Stimulated activated CD4-positive, alpha-beta T cell treated with anti-CD3 and anti-CD28 coated beads, Interleukin-4, amount 100 ng/mL, for 1 hour (primary cell): ENCODE measurements around the gene TEX26.

Experiments
- DNase-seq: peaks from one replicate; pipeline ENCODE4 v3.0.0-alpha.2; 2020

Gene TEX26

GRCh38 chr13:30982506-30982905 is 50.0 kb downstream of the TEX26 start:
- no peak for DNase-seq

- no peak for DNase-seq
These were observed 50.5 kb downstream of the TEX26 start for GRCh38 chr13:30982906-30983305.

- no peak for DNase-seq
These were observed 51.0 kb downstream of the TEX26 start for GRCh38 chr13:30983431-30983830.

- no peak for DNase-seq
These were observed 52.2 kb downstream of the TEX26 start for GRCh38 chr13:30984620-30985019.

GRCh38 chr13:30985637-30986205 is 53.3 kb downstream of the TEX26 start:
- DNase-seq = no peak

- no peak for DNase-seq
These were observed 58.7 kb downstream of the TEX26 start for GRCh38 chr13:30991184-30991583.

GRCh38 chr13:30991922-30992321 is 59.5 kb downstream of the TEX26 start:
- DNase-seq = no peak

GRCh38 chr13:30995331-30995730 is 62.9 kb downstream of the TEX26 start:
- DNase-seq = no peak

- no peak for DNase-seq
These were observed 65.2 kb downstream of the TEX26 start for GRCh38 chr13:30997697-30998096.

- DNase-seq = no peak
These were observed 66.0 kb downstream of the TEX26 start for GRCh38 chr13:30998136-30999088.

- DNase-seq = no peak
These were observed 68.4 kb downstream of the TEX26 start for GRCh38 chr13:31000889-31001288.

- DNase-seq = no peak
These were observed 69.2 kb downstream of the TEX26 start for GRCh38 chr13:31001647-31002046.

GRCh38 chr13:31005066-31005465 is 72.6 kb downstream of the TEX26 start:
- no peak for DNase-seq

- DNase-seq = no peak
These were observed 75.0 kb downstream of the TEX26 start for GRCh38 chr13:31007417-31007816.

- no peak for DNase-seq
These were observed 76.1 kb downstream of the TEX26 start for GRCh38 chr13:31008400-31009115.

- no peak for DNase-seq
These were observed 76.7 kb downstream of the TEX26 start for GRCh38 chr13:31009166-31009565.

- DNase-seq = no peak
These were observed 77.8 kb downstream of the TEX26 start for GRCh38 chr13:31010296-31010695.

GRCh38 chr13:31011193-31011860 is 78.9 kb downstream of the TEX26 start:
- no peak for DNase-seq

- no peak for DNase-seq
These were observed 79.6 kb downstream of the TEX26 start for GRCh38 chr13:31011901-31012654.

- DNase-seq = no peak
These were observed 80.2 kb downstream of the TEX26 start for GRCh38 chr13:31012655-31013024.

- DNase-seq = no peak
These were observed 82.0 kb downstream of the TEX26 start for GRCh38 chr13:31014456-31014855.

GRCh38 chr13:31015199-31015598 is 82.7 kb downstream of the TEX26 start:
- no peak for DNase-seq
